ENCODE measurements around the gene MAD1L1.

Gene MAD1L1

DNA sequence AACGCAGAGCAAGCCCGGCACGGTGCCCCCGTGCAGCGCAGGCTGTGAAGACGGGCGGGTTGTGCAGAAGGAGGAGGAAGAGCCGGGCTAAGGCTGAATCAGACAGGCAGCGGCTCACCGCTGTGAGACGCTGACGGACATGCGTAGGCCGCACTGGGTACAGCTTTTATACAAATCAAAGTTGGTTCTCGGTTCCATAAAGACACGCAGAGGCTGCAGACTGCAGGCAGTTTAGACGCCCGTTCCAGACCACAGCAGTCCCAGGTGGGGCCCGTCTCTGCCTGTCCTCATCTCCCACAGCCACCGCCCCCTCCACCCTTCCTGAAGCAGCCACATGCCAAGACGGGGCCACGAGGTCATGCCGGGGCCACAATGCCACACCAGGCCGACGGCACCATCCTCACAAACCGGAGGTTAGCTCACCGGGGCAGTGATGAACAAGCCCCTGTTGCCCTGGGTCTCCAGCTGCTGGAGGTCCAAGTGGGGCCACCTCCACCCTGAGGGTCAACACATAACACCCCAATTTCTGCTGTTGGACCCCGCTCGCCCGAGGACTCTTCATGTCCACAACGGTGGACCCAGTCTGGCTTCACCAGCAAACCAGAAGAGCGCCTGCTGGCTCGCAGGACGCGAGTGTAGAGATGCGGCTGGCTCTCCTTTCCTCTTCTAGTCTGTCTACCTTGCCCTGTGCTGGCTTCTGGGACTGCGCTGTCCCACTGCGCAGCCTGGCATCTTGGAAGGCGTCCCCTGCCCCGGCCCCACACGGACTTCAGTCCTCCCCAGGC, 335.5 kb downstream of the MAD1L1 start:
- DNase-seq (ENCODE audit: low read depth): no peak

DNA sequence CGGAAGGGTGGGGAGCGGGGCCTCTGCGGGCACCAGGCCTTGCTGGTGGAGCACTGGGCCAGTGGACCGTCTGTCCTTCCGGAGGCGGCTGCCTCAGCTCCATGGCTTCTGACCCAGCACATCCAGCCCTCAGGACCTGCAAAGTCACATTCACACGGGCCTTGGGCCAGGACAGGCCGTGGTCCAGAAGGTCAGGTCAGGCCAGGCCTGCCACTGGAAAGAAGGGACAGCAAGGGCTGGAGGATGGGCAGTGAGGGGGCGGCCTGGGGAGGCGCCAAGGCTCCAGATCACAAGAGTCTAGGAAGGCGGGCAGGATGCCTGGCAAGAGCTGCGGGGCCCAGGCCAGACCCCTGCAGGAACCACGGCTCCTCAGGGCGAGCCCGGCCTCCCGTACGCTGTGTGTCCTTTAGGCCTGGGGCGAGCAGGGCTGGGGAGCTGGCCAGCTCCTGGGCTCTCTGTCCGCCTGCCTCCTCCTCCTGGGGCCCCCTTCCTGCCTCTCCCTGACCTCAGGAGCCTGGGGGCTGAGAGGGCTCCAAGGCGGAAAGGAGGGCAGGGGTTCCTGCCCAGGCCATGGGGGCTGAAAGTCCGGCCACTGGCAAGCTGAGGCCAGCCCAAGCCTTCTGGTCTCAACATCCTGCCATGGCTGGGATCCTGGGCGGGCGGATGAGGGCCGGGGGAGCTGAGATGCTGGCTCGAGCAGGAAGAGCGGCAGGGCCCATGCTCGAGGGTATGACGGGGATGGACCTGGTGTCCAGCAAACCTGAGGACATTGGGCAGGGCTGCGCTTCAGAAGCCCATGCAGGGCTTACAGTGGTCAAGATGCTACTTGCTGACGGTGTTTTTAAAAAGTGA, 336.9 kb downstream of the MAD1L1 start:
- no peak for DNase-seq (ENCODE audit: low read depth)

DNA sequence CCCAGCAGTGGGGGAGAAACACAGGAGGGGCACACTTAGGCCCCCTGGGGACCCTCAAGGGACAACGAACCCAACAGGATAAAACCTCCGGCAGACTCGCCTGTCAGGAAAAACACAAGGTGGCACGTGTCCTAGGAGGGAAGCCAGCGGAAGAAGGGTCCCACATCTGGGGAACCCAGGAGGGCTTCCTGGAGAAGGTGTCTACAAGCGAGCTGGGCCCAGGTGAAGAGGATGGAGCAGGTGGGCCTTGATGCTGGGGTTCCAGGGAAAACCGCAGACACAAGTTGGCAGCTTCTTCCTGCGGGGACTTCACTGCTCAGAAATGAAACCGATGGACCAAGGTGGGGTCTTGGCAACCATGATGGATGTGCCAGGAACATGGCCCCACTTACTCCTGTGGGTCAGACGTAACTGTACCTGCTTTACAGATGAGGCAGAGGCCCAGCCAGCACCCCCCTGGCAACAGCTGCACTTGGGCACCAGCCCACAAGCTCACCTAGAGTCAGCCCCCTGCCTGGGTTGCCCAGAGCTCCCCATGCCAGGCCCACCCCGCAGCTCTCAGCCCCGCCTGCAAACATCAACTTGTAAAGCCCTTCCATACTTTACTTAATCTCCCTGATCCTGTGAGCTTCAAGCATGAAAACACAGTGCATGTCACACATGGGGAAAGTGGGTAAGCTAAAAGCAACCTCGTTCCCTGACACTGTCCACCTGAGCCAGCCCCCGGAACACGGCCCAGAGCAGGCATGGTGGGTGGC, 337.7 kb downstream of the MAD1L1 start:
- no peak for DNase-seq (ENCODE audit: low read depth)

DNA sequence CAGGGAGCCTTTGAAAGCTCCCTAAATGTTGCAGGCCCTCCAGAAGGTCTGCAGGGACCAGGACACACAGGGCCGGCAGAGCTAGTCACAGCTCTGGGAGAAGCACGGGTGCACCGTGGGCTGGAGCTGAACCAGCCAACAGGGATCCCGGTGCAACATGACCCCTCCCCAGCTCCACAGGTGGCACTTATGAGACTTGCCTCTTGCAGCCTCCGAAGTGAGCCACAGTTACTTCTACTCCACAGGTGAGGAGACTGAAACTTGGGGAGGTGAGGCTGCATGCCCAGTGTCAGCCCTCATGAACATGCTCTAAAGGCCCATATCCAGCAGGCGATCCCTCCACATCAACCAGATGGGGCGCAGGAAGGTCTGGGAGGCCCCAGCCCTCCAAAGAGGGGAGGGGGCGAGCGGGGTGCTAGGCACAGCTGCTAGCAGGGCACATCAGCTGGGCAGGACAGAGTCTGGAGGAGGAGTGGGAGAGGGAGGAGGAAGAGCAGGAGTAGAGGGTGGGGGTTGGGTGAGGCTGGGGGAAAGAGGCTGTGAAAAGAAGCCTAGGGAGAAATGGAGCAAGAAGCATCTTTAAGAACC, 338.3 kb downstream of the MAD1L1 start:
- no peak for DNase-seq (ENCODE audit: low read depth)

DNA sequence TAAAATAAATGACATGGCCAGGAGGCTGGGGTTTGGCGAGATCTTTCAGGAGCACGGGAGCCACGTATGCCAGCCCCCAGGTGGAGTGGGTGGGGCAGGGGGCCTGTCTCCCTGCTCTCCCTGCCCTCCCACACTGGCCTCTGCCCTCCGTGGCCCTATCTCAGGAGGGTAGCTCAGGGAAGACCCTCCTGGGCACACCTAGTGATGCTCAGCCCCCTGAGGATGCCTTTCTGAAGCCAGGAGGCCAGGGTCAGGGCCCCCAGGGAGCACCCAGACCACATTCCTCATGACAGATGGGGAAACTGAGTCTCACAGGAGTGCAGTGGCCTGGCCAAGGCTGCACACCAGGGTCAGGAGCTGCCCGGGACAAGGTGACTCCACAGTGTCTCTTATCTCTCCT, 339.3 kb downstream of the MAD1L1 start:
- DNase-seq (ENCODE audit: low read depth): no peak

DNA sequence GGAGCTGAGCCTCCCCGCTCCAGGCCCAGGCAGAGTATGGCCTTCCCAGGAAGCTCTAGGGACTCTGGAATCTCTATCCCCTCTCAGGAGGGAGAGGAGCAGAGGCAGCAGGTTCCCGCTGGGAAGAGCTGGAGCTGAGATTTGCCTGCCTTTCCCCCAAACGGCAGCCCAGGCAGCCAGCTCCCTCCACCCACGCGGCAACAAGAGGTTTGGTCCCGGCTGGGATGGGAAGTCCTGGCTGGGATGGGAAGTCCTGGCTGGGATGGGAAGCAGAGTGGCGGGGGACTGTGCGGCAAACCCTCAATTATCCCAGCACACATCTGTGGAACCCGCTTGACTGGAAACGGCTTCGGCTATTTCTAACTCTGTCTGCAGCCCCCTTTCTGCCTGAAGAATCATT, 339.7 kb downstream of the MAD1L1 start:
- no peak for DNase-seq (ENCODE audit: low read depth)

DNA sequence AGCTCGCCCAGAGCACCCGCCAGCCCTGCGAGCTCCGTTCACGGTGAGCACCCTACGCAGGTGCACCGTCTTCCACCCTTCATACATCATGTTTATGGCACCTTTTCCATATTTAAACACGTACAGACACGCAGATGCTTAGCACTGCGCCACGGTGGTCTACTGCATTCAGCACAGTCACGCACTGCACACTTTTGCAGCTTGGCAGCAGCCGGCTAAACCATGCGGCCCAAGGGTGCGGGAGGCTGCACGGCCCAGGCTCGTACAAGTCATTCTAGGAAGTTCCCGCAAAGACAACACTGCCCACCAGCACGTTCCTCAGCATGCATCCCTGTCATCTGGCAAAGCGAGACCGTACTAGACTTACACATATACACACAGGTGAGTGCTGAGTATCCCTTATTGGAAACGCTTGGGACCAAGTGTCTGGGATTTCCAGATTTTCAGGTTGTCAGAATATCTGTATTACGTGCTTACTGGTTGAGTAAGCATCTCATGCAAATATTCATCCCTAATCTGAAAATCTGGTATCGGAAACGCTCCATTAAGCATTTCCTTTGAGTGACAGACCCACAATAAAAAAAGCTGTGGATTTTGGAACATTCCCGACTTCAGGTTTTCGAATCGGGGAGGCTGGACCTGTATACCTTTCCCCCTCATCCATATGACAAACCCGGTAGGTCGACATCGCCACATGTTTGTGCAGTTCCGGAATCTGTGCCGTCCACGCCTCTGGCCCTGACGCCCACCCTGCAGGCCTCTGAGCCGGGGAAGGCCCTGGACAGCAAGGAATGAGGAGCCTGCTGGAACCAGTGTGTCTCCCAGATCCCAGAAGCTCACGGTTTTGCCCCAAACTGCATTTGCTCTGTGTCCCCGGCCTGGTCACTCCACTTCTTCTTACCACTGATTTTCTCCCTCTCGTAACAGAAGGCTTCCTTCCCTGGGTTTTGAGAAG, 340.5 kb downstream of the MAD1L1 start:
- DNase-seq (ENCODE audit: low read depth): no peak

DNA sequence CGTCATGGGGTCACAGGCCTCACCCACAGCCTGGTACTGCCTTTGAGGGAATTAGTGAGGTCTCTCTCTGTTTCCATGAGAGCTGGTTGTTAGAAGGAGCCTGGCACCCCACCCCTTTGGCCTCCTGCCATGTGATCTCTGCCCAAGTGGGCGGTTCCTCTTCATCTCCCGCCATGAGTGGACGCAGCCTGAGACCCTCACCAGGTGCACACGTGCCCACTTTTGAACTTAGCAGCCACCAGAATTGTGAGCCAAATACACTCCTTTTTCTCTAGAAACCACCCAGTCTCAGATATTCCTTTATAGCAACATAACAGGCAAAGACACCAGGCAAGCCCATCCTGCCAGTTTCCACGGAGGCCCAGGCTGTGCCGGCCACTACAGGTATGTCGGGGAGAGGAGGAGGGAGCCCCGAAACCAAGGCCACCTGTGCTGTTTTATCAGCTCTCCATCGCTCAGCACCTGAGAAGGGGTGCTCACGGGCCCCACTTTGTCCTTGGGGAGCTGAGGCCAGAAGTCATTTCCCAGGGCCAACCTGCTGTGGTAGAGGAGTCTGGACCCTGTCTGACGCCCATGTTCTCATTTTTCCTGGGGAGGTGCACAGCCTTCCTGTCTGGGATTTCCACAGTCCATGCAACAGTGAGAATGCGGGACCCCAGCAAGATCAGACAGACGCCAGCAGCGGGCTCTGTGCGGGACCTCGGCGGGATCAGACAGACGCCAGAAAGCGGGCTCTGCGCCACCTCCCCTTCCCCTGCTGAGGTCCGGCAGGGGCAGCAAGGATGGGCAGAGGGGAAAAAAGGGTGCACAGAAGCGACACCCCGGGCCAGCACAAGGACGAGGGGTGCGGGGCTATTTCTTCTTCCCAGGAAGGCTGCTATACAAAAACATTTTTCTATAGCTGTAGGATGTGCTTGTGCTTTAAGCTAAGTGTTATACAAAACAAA, 342.2 kb downstream of the MAD1L1 start:
- DNase-seq (ENCODE audit: low read depth): no peak

DNA sequence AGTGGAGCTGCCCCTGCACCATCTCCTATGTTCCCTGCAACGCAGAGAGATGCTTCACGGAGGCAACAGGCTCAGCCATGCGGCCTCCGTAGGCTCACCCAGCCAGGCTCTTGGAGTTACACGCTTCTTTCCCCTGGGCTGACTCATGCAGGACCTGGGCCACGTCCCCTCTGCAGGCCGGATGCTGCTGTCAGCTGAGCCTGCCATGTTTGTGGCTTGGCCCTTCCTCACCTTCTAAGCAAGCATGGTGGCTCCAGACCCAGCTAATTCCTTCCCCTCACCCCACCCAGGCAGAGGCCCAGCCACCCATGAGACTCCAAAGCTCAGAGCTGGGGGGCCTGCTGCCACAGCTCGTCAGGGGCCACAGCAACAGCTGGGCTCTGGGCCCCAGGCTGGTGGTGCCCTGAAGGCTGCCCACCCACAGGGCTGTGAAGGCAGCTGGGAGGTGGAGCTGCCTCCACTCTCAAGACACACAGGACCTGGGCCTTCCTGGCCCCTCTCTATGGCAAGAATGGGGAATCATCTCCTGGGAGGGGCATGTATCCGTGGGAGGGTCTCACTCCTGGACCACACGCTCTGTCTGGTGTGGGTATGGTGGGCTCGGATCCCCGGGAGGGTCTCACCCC, 343.1 kb downstream of the MAD1L1 start:
- no peak for DNase-seq (ENCODE audit: low read depth)

DNA sequence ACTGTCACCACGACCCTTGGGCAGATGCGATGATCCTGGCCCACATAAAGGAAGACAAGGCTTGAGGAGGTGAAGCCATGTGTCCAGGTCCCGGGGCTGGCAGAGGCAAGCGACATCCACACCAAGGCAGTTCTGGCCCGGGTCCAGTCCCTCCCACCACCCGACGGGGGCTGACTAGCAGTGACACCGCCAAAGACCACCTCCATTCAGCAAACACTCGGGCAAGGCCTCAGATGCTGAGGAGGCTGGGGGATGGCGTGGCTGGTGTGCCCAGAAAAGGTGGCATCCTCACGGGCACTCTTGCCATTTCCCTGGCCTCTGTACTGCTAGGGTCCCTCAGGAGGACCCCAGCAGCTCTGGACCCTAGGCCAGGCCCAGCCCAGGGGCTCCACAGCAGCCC, 343.7 kb downstream of the MAD1L1 start:
- DNase-seq (ENCODE audit: low read depth): no peak

DNA sequence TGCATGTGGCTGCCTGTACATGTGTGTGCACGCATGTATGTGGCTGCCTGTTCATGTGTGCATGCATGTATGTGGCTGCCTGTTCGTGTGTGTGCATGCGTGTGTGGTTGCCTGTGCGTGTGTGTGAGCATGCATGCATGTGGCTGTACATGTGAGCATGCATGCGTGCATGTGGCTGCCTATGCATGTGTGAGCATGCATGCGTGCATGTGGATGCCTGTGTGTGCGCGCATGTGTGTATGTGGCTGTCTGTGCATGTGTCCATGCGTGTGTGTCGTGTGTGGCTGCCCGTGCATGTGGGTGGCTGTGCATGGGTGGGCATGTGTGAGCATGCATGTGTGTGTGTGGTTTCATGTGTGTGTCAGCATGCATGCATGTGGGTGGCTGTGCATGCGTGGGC, 344.3 kb downstream of the MAD1L1 start:
- no peak for DNase-seq (ENCODE audit: low read depth)

DNA sequence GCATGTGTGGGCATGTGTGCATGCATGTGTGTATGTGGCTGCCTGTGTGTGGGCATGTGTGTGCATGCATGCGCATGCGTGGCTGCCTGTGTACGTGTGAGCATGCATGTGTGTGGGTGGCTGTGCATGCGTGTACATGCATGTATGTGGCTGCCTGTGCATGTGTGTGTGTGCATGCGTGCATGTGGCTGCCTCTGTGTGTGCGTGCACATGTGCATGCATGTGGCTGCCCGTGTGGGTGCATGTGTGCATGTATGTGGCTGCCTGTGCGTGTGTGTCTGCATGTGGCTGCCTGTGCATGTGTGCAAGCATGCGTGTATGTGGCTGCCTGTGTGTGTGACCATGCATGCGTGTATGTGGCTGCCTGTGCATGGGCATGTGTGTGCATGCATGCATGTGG, 345.5 kb downstream of the MAD1L1 start:
- no peak for DNase-seq (ENCODE audit: low read depth)

DNA sequence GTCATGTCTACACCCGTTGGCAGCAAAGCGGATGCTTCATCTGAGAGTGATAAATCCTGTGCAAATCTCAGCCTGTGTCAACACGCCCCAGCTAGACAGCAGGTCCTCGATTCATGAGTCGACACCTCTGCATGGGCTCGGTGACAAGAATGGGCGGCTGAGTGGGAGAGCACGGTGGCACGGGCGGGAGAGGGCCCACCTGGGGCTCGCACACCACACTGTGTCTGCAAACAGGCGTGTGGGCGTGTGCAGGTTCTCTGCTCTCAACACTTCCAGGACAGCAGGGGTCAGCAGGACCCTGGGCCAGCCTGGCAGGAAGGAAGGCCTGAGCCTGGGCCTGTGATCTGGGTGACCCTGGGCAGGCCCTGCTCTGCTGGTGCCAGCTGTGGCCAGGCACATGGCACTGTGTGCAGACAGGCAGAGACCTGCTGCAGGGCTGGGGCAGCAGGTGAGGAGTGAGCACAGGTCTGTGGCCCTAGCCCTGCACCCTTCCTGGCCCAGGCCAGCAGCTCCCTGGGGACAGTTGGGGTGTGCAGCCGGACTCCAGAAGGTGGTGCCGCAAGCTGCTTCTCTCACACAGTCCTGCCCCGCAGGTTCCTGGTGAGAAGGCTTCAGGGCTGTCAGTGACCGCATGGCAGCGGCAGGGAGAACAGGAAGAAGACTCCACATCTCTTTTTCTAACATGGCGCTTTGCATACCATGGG, 346.2 kb downstream of the MAD1L1 start:
- no peak for DNase-seq (ENCODE audit: low read depth)

DNA sequence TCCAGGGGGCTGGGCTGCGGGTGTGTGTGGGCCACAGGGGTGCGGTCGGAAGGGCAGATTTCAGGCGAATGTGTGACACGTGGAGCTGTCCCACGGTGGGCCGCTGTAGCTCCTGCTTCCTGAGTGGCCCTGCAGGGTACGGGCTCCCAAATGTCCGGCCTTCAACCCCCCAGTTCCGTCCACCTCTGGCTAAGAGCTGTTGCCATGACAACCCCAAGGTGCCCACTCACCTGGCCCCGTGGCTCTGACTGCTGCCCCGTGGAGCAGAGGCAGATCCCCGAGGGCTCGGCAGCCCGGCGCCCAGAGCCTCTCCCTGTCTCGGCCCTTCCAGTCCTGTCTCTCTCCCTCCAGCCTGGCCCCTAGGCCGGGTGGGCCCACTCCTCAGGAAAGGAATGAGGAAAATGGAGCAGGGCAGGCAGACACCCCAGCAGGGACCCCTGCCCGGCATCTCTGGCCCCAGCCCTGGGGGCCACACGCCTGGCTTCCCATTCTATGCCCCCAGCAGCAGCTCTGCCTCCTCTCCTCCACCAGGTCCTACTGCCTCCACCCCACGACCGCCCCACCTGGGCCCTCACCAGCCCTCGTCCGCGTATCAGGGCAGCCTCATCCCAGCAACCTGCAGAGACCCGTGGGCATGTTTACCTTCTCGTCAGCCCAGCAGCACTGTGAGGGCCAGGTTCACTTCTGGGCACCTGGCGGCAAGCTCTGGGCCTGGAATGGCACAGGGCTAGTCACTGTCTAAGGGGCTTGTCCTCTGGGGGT, 347.1 kb downstream of the MAD1L1 start:
- DNase-seq (ENCODE audit: low read depth): no peak

DNA sequence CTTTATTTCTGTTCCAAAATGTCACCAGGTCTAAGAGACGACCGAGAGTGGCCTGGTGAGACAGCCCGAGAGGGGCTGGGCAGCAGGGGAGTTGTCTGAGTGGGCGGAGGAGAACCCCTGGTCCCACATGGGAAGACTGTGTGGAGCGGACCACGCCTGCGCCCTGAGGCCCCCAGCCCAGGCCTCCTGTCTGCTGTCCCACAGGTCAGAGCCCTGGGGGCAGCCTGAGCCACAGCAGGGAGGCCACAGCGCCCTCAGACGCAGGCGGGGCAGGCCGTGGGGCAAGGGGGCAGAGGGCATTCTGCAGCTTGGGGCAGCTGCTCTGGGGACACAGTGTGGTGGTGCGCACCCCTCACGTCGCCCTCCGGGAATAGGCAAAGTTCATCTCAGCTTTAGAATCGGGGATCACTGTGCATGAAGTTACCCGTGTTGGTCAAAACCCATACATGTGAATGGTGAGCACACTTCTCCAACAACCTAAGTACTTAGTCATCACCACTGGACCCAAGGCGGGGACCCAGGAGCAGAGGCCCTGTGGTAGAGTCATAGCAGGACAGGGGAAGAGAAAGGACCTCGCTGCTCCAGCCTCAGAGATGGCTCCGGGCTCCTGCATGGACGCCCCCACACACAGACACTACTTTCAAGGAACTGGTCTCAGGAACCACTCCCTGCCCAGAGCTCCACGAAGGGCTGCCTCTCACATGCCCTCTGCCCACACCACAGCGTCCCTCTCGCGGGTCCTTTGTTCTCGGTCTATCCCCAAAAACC, 348.0 kb downstream of the MAD1L1 start:
- no peak for DNase-seq (ENCODE audit: low read depth)

DNA sequence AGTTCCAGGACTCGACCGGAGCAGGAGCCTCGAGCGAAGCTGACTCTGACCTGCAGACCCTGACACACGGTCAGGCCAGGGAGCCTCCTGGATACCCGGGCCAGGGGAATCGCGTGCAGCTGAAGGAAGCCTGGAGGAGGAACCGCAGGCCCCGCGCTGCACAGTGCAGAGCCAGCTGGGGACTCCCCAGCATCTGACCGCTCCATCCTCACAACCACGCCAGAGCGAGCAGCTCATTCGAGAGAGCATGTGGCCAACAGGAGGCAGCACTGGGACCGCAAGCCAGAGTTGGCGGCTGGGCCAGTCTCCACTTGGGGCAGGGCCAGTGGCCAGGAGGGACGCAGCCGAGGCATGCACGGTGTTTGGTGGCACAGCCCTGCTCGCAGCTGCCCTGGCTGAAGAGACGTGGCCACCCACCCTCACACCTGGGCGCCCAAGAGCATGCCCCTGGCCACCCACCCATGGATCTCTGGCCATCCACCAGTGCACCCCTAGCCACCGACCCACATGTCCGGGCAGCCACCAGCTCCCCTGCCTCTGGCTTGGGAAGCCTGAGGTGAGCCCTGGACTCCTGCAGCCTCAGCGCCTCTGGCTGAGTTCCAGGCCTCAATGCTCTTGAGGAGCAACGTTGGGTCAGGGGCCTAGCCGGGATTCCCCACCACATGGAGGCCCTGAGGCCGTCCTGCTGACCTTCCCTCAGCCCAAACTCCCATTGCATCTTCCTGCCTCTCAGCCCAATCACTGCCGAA, 348.7 kb downstream of the MAD1L1 start:
- no peak for DNase-seq (ENCODE audit: low read depth)
